ENCODE data around the gene STUB1.
"Not testable (repeated sequence)": the region's sequence is repeated elsewhere in the genome, so short reads cannot be mapped to it uniquely, and the experiment has no call there.

Gene STUB1

DNA sequence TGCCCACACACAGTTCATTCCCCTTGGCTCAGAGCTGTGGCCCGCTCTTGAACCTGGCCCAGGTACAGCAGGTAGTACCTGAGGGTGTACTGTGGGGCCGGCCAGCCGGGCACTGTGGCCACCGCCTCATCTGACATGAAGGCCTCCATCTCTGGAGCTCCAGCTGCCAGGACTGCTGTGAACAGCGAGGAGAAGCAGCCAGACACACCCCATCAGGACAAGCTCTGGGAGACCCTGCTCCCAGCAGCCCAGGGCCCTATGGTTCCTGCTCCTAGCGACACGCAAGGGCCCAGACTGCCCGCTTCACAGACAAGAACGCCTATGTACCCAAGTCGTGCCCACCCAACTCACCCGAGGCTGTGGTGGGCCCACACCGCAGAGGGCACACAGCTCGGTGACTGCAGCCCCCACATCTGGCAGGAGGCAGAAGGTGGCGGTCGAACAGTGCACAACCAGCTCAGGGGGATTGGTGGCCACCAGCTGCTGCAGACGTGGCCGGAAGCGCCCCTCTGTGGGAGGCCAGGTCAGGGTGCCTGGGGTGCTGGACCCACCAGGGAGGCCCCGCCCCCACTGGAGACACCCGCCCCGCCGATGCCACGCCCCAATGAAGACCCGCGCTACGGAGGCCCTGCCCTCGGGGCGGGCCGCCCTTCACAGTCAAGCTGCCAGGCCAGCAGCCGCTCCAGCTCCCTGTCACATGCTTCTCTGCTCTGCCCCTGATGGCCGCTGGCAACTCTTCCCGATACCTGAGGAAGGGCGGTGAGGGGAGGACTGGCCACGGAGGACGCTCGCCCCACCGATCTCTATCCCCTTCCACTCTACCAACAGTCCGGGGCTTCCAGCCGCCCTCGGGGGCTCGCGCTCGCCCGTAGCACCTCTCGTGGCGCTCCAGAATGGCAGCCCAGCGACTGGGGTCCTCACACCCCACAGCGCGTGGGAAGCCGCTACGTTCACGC lies 1.1 kb upstream of the STUB1 start:
- DNase-seq (ENCODE audit: low read depth in 2 of 2): no peak

DNA sequence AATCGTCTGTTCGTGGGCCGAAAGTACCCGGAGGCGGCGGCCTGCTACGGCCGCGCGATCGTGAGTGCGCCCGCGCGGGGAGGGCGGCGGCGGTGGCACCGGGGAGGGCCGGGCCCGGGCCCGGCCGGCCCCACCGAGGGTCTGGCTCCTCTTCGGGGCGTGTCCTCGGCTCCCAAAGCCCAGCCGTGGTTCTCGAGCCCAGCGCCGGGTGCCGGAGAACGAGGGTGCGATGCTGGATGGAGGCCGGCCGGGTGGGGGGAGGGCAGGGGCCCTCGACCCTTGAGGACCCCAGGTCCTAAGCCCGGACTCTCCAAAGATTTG lies 375 bp downstream of the STUB1 start:
- DNase-seq (ENCODE audit: low read depth in 2 of 2): no peak

DNA sequence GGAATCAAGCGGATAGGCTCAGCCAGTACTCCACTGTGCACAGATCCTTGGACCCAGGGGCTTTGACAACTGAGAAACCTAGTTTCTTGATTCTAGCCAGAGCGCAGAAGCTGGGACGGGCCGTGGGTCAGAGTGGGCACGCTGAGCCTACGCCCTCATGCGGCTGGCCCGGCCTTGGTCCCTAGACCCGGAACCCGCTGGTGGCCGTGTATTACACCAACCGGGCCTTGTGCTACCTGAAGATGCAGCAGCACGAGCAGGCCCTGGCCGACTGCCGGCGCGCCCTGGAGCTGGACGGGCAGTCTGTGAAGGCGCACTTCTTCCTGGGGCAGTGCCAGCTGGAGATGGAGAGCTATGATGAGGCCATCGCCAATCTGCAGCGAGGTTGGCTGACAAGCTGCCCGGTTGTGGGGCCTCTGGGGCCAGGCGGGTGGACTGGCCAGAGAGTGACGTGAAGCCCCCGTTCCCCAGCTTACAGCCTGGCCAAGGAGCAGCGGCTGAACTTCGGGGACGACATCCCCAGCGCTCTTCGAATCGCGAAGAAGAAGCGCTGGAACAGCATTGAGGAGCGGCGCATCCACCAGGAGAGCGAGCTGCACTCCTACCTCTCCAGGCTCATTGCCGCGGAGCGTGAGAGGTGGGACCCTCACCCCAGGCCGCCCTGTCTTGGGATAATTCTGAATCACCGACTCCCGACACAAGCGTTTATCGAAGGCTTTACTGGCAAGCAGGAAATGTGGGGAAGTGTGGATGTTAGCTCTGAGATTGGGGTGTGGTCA lies 946 bp downstream of the STUB1 start:
- no peak for DNase-seq (ENCODE audit: low read depth in 2 of 2)

DNA sequence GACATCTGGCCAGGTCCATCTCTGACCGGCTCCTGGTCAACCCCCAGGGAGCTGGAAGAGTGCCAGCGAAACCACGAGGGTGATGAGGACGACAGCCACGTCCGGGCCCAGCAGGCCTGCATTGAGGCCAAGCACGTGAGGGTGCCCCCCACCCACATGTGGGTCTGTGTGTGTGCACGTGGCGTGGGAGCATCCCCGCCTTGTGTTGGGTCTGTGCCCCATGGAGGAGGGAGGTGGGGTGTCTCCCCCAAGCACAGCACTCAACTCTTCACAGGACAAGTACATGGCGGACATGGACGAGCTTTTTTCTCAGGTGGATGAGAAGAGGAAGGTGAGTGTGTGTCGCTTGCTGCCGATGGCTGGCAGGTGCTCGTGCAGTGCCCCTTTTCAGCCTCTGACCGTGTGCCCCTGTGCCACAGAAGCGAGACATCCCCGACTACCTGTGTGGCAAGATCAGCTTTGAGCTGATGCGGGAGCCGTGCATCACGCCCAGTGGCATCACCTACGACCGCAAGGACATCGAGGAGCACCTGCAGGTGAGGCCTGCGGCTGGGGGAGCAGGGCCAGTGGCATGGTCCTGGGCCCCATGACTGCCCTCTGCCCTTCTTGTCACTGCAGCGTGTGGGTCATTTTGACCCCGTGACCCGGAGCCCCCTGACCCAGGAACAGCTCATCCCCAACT lies 1.7 kb downstream of the STUB1 start:
- no peak for DNase-seq (ENCODE audit: low read depth in 2 of 2)

DNA sequence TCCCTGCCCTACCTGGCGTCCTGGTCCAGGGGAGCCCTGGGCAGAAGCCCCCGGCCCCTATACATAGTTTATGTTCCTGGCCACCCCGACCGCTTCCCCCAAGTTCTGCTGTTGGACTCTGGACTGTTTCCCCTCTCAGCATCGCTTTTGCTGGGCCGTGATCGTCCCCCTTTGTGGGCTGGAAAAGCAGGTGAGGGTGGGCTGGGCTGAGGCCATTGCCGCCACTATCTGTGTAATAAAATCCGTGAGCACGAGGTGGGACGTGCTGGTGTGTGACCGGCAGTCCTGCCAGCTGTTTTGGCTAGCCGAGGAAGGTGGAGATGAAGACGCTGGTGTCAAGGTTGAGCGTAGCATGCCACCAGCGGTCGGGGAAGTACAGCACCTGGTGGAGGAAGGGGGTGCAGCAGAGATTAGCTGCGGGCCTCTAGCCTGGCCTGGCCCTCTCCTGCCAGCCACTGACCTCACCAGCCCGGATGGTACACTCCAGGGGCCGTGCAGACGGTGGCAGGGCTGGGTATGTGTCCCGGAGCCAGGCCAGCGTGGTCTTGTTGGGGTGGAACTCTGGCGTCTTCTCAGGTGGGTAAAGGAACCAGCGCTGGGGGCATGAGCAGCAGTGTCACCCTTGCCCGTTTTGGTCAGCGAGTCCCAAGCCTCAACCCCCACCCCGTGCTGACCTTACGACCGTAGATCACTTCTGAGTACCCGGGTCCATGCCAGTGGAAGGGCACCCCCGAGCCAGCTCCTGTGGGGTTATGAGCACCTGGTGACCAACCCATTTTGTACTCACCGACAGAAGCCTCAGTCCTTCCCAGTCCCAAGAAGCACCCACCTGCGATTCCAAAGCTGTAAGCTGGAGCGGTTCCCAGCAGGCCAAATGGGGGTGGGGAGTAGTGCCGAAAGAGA lies 2.5 kb downstream of the STUB1 start:
- no peak for DNase-seq (ENCODE audit: low read depth in 2 of 2)

DNA sequence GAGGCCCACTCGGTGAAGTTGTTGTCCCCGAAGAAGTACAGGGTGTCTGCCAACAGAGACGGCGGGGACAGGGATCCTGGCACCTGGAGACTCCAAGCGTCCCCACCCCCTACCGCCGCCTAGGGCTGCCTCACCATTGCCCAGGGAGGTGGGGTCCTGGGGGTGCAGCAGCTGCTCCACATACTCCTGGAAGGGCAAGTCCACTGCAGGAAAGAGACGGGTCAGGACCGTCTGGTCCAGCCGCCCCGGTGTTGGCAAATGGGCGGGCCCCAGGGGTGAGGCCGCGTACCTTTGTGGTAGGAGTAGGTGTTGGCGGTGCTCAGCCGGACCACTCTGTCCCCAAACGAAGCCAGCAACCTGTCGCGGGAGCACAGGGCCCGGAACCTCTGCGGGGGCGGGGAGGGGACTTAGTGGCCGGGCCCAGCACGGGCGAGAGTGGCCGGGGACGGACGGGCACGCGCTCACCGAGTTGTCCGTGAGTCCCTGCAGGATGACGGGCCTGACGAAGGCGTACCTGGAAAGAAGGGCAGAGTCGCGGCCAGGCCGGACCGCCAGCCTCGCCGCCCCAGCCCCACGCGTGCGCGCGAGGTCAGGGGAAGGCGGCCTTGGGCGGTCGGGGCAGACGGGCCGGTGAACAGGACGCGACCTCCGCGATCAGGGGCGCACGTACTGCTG lies 3.3 kb downstream of the STUB1 start:
- DNase-seq (ENCODE audit: low read depth in 2 of 2): no peak

DNA sequence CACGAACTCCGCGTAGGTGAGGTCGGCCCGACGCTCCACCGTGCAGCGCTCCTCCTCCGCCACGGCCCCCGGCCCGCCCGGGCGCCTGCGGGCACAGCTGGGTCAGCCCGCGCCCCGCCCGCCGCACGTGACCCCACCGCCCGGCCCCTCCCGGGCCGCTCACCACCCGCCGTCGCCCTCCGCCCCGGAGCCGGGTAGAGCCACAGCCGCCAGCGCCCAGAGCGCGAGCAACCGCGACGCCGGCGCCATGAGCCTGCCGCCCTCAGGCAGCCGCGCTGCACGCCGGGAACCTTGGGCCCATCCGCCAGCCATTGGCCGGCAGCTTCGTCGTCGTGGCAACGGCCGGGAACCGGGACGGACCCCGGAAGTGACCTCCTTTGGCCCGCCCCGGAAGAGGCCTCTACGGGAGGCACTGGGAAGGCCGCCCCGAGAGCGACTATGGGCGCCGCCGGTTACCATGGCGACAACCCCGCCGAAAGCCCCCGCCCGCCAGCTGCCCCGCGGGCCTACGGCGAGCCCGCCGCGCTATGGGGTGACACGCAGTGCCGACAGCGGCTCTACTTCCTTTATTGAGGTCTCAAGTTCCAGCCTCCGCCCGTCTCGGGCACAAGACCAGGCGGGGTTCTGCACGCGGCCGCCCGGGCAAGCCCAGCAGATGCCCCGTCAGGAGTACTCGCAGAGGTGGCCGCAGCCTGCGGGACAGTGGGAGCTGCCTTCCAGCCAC lies 4.0 kb downstream of the STUB1 start, which contains the start of gene JMJD8:
Gene JMJD8 (minus strand): TSS at position 264 of the 724 bp plus-strand sequence. CDS start 15 bp downstream, at position 249.
- peak; percentile 93 to 94 for DNase-seq (ENCODE audit: low read depth in 2 of 2)

DNA sequence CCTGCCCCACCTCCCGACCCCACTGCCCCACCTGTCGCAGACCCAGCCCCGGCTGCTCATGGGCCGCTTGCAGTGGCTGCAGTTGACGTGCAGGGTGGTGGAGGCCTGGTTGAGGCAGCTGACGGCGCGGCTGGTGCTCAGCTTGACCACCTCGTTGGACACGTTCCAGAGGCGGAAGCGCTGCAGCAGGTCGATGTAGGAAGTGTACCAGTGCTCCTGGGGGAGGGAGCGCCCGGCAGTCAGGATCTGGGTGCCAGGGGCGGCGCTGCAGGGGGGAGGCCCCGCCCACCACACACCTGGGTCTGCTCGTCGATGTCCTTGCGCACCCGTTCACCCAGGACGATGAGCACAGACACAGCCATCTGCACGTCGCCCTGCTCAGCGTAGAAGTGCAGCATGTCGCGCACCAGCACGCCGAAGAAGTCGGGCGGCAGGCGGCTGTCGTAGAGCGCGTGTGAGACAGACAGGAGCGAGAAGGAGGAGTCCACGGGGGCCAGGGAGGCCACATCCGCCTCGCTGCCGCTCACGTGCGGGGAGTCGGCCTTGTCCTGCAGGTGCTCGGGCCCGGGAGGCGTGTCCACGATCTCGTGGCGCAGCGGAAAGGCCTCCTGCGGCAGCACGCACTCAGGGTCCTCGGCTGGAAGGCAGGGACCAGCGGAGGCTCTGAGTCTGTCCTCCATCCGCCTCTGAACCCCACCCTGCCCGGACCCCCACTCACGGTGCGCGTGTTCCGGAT lies 4.9 kb downstream of the STUB1 start:
- no peak for DNase-seq (ENCODE audit: low read depth in 2 of 2)

DNA sequence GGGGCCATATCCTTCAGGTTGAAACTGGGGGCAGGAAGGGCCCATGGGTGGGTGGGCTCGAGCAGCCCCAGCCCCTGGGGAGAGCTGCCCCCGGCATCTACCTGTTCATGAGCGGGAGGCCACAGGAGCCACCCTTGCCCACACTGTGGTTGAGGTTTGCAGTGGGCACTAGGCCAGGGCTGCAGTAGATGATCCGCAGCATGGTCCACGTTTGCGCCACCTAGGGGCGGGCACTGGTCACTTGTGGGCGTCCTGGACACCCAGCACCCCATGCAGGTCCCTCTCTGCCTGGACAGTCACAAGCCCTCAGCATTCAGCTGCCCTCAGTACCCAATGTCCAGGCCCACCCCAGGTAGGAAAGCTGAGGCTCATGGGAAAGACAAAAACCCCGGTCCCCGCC lies 5.8 kb downstream of the STUB1 start:
- DNase-seq (ENCODE audit: low read depth in 2 of 2): no peak

DNA sequence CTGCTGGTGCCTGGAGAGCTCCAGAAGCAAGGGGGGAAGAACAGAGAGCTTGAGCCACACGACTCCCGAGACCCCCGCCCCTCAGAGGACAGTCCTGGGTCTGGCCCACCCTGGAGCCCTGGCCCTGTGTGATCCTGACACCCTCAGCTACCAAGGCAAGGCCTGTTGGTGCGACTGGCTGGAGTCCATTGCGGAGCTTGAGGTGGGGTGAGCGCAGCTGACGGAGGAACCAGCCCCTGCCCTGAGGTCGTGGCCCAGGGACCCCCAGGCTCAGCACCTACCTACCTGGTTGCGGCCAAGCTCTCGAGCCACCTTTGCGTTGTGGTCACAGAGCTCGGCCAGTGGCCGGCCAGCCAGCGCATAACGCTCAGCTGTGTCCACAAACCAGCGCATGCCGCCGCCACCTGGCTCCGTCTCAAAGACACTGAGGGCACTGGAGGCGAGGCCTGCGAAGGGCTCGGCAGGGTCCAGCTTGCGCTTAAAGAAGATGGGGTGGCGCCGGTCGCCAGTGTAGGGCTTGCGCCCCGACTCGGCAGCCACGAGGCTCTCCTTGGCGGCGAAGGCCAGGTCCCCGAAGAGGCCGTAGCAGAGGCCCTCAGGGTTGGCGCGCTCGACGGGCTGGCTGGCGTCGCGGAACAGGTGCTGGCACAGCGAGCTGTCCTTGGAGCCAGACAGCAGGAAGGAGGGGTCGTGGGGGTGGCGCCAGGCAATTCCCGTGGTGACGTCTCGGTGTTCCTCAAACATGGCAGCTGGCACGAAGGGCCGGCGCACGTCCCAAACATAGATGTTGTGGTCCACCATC lies 6.5 kb downstream of the STUB1 start:
- no peak for DNase-seq (ENCODE audit: low read depth in 2 of 2)

DNA sequence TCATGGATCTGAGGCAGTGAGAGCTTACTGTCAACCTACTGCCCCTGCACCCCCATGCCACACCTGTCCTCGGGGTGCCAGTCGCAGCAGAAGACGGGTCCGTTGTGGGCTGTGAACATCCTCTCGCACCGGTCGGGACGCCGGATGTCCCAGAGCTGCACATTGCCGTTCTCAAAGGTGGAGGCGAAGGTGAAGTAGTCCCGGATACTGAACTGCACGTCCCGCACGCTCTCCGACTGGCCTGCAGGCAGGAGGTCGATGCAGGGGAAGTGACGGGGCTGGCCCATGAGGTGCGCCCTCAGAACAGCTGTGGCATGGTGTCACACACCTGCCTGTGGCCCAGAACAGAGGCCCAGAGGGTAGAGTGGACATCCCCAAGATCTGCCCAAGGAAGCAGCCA lies 7.3 kb downstream of the STUB1 start:
- no peak for DNase-seq (ENCODE audit: low read depth in 2 of 2)

DNA sequence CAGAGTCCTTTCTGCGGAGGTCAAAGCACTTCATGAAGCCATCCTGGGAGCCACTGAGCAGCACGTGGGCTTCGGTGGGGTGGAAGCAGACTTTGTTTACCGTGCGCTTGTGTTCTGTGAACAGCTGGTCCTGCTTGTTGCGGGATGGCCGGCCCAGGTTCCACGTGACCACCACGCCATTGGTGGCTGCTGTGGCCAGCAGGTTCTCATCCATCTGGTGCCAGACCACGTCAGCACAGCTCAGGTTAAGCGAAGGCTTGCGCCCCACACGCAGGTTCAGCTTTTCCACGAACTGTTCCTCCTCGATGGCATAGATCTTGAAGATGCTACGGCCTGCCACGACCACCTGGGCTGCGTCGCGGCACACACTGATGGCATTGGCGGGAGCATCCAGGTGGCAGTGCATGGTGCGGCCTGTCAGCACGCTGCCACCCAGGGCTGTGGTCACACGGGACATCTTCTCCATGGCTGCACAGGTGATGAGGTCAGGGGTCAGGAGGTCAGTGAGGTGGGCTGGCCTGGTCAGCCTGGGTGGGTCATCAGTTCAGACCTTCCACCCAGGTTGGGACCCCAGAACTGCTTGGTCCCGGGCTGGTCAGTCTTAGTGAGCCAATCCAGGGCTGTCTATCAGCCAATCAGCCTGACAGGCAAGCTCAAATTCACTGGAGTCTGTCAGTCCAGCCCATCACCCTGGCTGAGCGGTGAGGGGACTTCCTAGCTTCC lies 9.1 kb downstream of the STUB1 start:
- DNase-seq (ENCODE audit: low read depth in 2 of 2): no peak

DNA sequence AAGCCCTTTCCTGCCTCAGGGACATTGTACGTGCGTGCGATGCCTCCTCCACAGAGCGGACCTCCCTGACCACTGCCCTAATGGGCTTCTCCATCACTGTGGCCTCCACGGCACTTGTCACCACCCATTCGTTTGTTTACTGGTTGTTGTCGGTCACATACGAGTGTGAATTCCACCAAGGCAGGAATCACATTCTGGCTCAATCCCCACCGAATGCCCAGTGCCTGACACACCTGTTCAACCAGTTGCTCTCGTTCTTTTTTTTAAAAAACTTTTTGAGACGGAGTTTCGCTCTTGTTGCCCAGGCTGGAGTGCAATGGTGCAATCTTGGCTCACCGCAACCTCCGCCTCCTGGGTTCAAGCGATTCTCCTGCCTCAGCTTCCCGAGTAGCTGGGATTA lies 11.0 kb downstream of the STUB1 start:
- DNase-seq (ENCODE audit: low read depth in 2 of 2): not testable (repeated sequence)

DNA sequence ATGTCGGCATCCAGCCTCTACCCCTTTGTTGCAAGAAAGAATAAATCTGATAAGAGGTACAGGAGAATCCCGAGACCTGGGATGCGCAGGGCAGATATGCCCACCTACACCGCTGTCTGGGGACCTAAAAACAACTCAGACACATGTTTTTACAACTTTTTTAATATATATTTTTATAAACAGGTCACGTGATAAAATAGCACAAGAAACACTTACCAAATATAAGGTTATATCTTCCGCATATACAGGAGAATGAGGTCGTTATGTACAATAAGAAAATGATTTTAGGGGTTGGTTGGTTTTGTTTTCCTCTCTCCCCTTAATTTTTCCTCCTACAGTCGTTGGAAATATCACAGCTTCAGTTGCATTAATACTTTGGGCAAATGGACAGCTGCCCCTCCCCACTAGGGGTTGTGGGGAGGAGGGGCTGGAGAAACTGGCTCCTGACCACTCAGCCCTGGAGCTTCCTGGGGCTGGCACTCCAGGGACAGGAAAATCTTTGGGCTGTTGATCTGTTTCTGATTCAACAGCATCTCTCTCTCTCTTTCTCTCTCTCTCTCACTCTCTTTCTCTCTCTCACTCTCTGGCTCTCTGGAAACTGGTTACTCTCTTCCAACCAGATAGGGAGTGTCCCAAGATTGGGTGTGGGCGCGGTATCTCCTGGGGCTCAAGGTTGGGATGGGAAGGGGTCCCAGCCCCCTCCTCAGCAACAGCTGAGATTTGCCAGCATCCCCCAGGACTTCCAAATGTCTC lies 12.3 kb downstream of the STUB1 start:
- no peak for DNase-seq (ENCODE audit: low read depth in 2 of 2)

DNA sequence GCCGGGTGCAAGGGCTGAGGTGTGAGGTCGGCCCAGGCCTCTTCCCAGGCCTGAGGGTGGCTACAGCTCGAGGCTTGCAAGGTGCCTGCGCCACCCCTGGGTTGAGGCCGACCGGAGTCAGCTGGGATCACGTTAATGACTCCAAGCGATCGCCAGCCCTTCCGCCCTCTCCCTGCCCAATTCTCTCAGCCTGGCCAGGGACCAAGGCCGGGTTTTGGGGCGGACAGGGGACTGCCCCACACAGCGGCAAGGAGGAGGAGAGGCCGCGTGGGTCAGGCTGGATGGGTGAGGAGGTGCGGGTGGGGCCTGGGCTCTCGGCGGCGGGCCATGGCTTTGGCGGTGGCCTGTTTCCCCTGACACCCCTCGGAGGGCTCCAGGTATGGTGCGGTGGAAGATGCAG lies 13.2 kb downstream of the STUB1 start:
- DNase-seq (ENCODE audit: low read depth in 2 of 2): no peak

DNA sequence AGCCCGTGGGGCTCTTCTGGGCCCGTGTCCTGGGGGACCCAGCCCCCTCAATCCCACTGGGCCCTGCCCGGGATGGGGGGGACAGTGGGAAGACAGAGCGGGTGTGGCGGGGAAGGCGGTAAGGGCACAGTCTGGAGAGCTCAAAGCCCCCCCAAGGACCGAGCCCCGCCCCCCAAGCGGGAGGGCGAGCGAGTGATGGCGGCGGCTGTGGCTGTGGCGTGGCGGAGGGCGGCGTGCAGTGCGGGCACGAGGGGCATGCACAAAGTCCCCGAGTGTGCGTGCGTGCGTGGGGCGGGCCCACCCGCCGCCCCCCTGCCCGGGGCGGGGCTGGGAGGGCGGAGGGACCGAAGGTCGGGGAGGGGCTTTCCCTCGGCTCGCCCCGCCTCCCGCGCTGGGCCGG lies 13.6 kb downstream of the STUB1 start:
- no peak for DNase-seq (ENCODE audit: low read depth in 2 of 2)

DNA sequence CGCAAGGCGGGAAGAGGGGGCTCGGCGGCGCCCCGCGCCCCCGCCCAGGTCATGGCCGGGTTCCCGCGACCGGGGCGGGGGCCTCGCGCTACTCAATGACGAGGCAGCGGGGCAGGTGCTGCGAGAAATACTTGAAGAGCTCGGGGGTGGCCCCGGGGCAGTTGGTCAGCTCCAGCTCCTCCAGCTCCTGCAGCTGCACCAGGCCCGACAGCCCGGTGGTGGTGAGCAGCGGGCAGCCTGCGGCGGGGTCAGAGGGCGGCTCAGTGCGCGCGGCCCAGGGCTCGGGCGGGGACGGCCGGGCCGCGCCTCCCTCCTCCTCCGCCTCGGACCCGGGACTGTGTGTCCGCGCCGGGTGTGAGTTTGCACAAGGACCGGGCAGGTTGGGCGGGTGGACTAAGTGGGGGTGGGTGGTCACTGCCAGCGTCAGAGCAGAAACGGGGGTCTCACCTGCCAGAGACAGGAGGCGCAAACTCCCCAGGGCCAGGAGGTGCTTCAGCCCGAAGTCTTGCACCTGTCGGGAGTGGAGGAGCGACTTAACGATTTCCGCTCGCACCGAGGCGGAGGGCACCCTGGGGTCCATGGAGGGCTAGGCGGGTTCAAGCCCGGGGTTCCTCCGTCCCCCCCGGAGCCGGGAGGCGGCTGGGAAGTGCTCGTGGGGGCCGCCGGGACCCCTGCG lies 14.1 kb downstream of the STUB1 start:
- no peak for DNase-seq (ENCODE audit: low read depth in 2 of 2)
